ENCODE data around the gene AMZ1. TPM values are rescaled to one million over a fixed set of nuclear protein-coding genes. Genes with fewer than 3 reads are reported as not detected.

Gene AMZ1
- total RNA-seq, 1 experiment from 2014 or later = 1.3 TPM

GRCh38 chr7:2699289-2699620, 11.3 kb downstream of the AMZ1 start:
- no peak overlapping the region for H3K27ac ChIP-seq
- H3K36me3 ChIP-seq = no peaks in the 10 kb centered on the region
- DNase-seq (ENCODE audit: low read depth in 1 of 2, low spot score in 2 of 2) = no peak
- no peak overlapping the region for H3K4me3 ChIP-seq
- no peaks in the 10 kb centered on the region for H3K9me3 ChIP-seq (replicated peaks)
- H3K4me1 ChIP-seq (replicated peaks) = no peaks in the 10 kb centered on the region
- no peaks in the 10 kb centered on the region for H3K27me3 ChIP-seq (replicated peaks)

GRCh38 chr7:2700141-2700850, 12.3 kb downstream of the AMZ1 start:
- Histone ChIP-seq H3K4me1 (replicated peaks) (no peaks in the 10 kb centered on the region), H3K36me3 (no peaks in the 10 kb centered on the region), H3K27me3 (replicated peaks) (no peaks in the 10 kb centered on the region), H3K4me3 (no peak overlapping the region), H3K27ac (no peak overlapping the region), H3K9me3 (replicated peaks) (no peaks in the 10 kb centered on the region)
- DNase-seq (ENCODE audit: low read depth in 1 of 2, low spot score in 2 of 2) = no peak

- Histone ChIP-seq H3K4me1 (replicated peaks) (no peaks in the 10 kb centered on the region), H3K4me3 (no peak overlapping the region), H3K9me3 (replicated peaks) (no peaks in the 10 kb centered on the region), H3K36me3 (no peaks in the 10 kb centered on the region), H3K27me3 (replicated peaks) (no peaks in the 10 kb centered on the region), H3K27ac (no peak overlapping the region)
- DNase-seq (ENCODE audit: low read depth in 1 of 2, low spot score in 2 of 2) = no peak
Observed at GRCh38 chr7:2701424-2701823, 13.4 kb downstream of the AMZ1 start.

GRCh38 chr7:2701832-2702593, 14.0 kb downstream of the AMZ1 start:
- no peaks in the 10 kb centered on the region for H3K9me3 ChIP-seq (replicated peaks)
- H3K27me3 ChIP-seq (replicated peaks) = no peaks in the 10 kb centered on the region
- DNase-seq (ENCODE audit: low read depth in 1 of 2, low spot score in 2 of 2) = no peak
- no peaks in the 10 kb centered on the region for H3K36me3 ChIP-seq
- no peak overlapping the region for H3K27ac ChIP-seq
- no peak overlapping the region for H3K4me3 ChIP-seq
- H3K4me1 ChIP-seq (replicated peaks) = no peaks in the 10 kb centered on the region

GRCh38 chr7:2702594-2702957, 14.6 kb downstream of the AMZ1 start:
- H3K36me3 ChIP-seq = no peaks in the 10 kb centered on the region
- DNase-seq (ENCODE audit: low read depth in 1 of 2, low spot score in 2 of 2) = no peak
- H3K27ac ChIP-seq = no peak overlapping the region
- H3K4me3 ChIP-seq = no peak overlapping the region
- H3K9me3 ChIP-seq (replicated peaks) = no peaks in the 10 kb centered on the region
- no peaks in the 10 kb centered on the region for H3K4me1 ChIP-seq (replicated peaks)
- H3K27me3 ChIP-seq (replicated peaks) = no peaks in the 10 kb centered on the region

GRCh38 chr7:2705371-2706096, 17.5 kb downstream of the AMZ1 start:
- Histone ChIP-seq H3K4me1 (replicated peaks) (no peaks in the 10 kb centered on the region), H3K4me3 (no peak overlapping the region), H3K36me3 (no peaks in the 10 kb centered on the region; the same call in 1 of the 2 replicates), H3K27ac (no peak overlapping the region), H3K27me3 (replicated peaks) (no peaks in the 10 kb centered on the region), H3K9me3 (replicated peaks) (no peaks in the 10 kb centered on the region)
- no peak for DNase-seq (ENCODE audit: low read depth in 1 of 2, low spot score in 2 of 2)

GRCh38 chr7:2706685-2707126, 18.7 kb downstream of the AMZ1 start:
- no peaks in the 10 kb centered on the region for H3K27me3 ChIP-seq (replicated peaks)
- H3K4me3 ChIP-seq = no peak overlapping the region
- H3K9me3 ChIP-seq (replicated peaks) = no peaks in the 10 kb centered on the region
- peaks cover 8% of the 10 kb centered on the region for H3K36me3 ChIP-seq
- DNase-seq (ENCODE audit: low read depth in 1 of 2, low spot score in 2 of 2) = no peak
- no peaks in the 10 kb centered on the region for H3K4me1 ChIP-seq (replicated peaks)
- H3K27ac ChIP-seq = no peak overlapping the region

- Histone ChIP-seq H3K27ac (no peak overlapping the region), H3K9me3 (replicated peaks) (no peaks in the 10 kb centered on the region), H3K36me3 (peaks cover 13% of the 10 kb centered on the region), H3K4me3 (no peak overlapping the region), H3K4me1 (replicated peaks) (no peaks in the 10 kb centered on the region), H3K27me3 (replicated peaks) (no peaks in the 10 kb centered on the region)
- no peak for DNase-seq (ENCODE audit: low read depth in 1 of 2, low spot score in 2 of 2)
Observed at GRCh38 chr7:2707481-2707880, 19.5 kb downstream of the AMZ1 start.

- H3K9me3 ChIP-seq (replicated peaks) = no peaks in the 10 kb centered on the region
- H3K36me3 ChIP-seq = peaks cover 14% of the 10 kb centered on the region
- H3K4me3 ChIP-seq = no peak overlapping the region
- no peaks in the 10 kb centered on the region for H3K4me1 ChIP-seq (replicated peaks)
- no peak overlapping the region for H3K27ac ChIP-seq
- H3K27me3 ChIP-seq (replicated peaks) = no peaks in the 10 kb centered on the region
- DNase-seq (ENCODE audit: low read depth in 1 of 2, low spot score in 2 of 2) = no peak
Observed at GRCh38 chr7:2708041-2708440, 20.0 kb downstream of the AMZ1 start.

- peaks cover 18% of the 10 kb centered on the region for H3K36me3 ChIP-seq
- H3K27me3 ChIP-seq (replicated peaks) = no peaks in the 10 kb centered on the region
- no peak overlapping the region for H3K4me3 ChIP-seq
- no peak for DNase-seq (ENCODE audit: low read depth in 1 of 2, low spot score in 2 of 2)
- no peak overlapping the region for H3K27ac ChIP-seq
- no peaks in the 10 kb centered on the region for H3K9me3 ChIP-seq (replicated peaks)
- no peaks in the 10 kb centered on the region for H3K4me1 ChIP-seq (replicated peaks)
Observed at GRCh38 chr7:2708547-2709310, 20.7 kb downstream of the AMZ1 start.

GRCh38 chr7:2709553-2710285, 21.7 kb downstream of the AMZ1 start:
- DNase-seq (ENCODE audit: low read depth in 1 of 2, low spot score in 2 of 2) = no peak
- Histone ChIP-seq H3K4me3 (no peak overlapping the region), H3K27ac (no peak overlapping the region), H3K27me3 (replicated peaks) (no peaks in the 10 kb centered on the region), H3K9me3 (replicated peaks) (no peaks in the 10 kb centered on the region), H3K36me3 (peaks cover 21% of the 10 kb centered on the region), H3K4me1 (replicated peaks) (no peaks in the 10 kb centered on the region)

GRCh38 chr7:2710286-2710655, 22.3 kb downstream of the AMZ1 start:
- Histone ChIP-seq H3K27ac (no peak overlapping the region), H3K36me3 (peaks cover 25% of the 10 kb centered on the region), H3K27me3 (replicated peaks) (no peaks in the 10 kb centered on the region), H3K4me3 (no peak overlapping the region), H3K9me3 (replicated peaks) (no peaks in the 10 kb centered on the region), H3K4me1 (replicated peaks) (no peaks in the 10 kb centered on the region)
- no peak for DNase-seq (ENCODE audit: low read depth in 1 of 2, low spot score in 2 of 2)

GRCh38 chr7:2710901-2711551, 23.0 kb downstream of the AMZ1 start:
- no peaks in the 10 kb centered on the region for H3K9me3 ChIP-seq (replicated peaks)
- H3K4me1 ChIP-seq (replicated peaks) = no peaks in the 10 kb centered on the region
- no peaks in the 10 kb centered on the region for H3K27me3 ChIP-seq (replicated peaks)
- H3K27ac ChIP-seq = no peak overlapping the region
- peaks cover 32% of the 10 kb centered on the region for H3K36me3 ChIP-seq
- no peak overlapping the region for H3K4me3 ChIP-seq
- DNase-seq (ENCODE audit: low read depth in 1 of 2, low spot score in 2 of 2) = no peak
